ENCODE results near the gene CHST5.

GRCh38 chr16:75566040-75566757 is 30.3 kb upstream of the CHST5 start, which contains the start of gene GABARAPL2:
- TF ChIP-seq, protein P1, sequence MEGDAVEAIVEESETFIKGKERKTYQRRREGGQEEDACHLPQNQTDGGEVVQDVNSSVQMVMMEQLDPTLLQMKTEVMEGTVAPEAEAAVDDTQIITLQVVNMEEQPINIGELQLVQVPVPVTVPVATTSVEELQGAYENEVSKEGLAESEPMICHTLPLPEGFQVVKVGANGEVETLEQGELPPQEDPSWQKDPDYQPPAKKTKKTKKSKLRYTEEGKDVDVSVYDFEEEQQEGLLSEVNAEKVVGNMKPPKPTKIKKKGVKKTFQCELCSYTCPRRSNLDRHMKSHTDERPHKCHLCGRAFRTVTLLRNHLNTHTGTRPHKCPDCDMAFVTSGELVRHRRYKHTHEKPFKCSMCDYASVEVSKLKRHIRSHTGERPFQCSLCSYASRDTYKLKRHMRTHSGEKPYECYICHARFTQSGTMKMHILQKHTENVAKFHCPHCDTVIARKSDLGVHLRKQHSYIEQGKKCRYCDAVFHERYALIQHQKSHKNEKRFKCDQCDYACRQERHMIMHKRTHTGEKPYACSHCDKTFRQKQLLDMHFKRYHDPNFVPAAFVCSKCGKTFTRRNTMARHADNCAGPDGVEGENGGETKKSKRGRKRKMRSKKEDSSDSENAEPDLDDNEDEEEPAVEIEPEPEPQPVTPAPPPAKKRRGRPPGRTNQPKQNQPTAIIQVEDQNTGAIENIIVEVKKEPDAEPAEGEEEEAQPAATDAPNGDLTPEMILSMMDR (IDR thresholded peaks at IDR 0.05; ENCODE audit: insufficient read depth, low read length): no peak
- TF ChIP-seq, protein P2, sequence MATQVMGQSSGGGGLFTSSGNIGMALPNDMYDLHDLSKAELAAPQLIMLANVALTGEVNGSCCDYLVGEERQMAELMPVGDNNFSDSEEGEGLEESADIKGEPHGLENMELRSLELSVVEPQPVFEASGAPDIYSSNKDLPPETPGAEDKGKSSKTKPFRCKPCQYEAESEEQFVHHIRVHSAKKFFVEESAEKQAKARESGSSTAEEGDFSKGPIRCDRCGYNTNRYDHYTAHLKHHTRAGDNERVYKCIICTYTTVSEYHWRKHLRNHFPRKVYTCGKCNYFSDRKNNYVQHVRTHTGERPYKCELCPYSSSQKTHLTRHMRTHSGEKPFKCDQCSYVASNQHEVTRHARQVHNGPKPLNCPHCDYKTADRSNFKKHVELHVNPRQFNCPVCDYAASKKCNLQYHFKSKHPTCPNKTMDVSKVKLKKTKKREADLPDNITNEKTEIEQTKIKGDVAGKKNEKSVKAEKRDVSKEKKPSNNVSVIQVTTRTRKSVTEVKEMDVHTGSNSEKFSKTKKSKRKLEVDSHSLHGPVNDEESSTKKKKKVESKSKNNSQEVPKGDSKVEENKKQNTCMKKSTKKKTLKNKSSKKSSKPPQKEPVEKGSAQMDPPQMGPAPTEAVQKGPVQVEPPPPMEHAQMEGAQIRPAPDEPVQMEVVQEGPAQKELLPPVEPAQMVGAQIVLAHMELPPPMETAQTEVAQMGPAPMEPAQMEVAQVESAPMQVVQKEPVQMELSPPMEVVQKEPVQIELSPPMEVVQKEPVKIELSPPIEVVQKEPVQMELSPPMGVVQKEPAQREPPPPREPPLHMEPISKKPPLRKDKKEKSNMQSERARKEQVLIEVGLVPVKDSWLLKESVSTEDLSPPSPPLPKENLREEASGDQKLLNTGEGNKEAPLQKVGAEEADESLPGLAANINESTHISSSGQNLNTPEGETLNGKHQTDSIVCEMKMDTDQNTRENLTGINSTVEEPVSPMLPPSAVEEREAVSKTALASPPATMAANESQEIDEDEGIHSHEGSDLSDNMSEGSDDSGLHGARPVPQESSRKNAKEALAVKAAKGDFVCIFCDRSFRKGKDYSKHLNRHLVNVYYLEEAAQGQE (IDR thresholded peaks at IDR 0.05; ENCODE audit: insufficient replicate concordance, low read depth): no peak
- TF ChIP-seq POLR2AphosphoS5 (IDR thresholded peaks at IDR 0.05; ENCODE audit: low read depth): peak; percentile 25; the same call in 1 of the 2 replicates
- peak; percentile 86 for TF ChIP-seq GABPA (IDR thresholded peaks at IDR 0.05; ENCODE audit: low read depth)
